Mesodermal cell (in vitro differentiated cells): ENCODE measurements around the gene STBD1.
"Not testable (repeated sequence)": the region's sequence is repeated elsewhere in the genome, so short reads cannot be mapped to it uniquely, and the experiment has no call there.

Experiments
- H3K27ac ChIP-seq: 2 replicates; pipeline ENCODE4 v1.7.0; 2013; ENCODE audit warnings: mild to moderate bottlenecking, low read depth, low read length, moderate library complexity; ENCODE audit not compliant: severe bottlenecking
- H3K36me3 ChIP-seq: 2 replicates; pipeline ENCODE4 v1.7.1; 2013; ENCODE audit warnings: mild to moderate bottlenecking, low read length, moderate library complexity; ENCODE audit not compliant: control insufficient read depth, insufficient read depth
- H3K4me1 ChIP-seq: one replicate; pipeline ENCODE4 v1.7.1; 2013; ENCODE audit warnings: mild to moderate bottlenecking, low read length; ENCODE audit not compliant: insufficient read depth, control insufficient read depth, poor library complexity, severe bottlenecking
- H3K4me3 ChIP-seq: 2 replicates; pipeline ENCODE4 v1.7.0; 2013; ENCODE audit warnings: low read length, control low read depth, mild to moderate bottlenecking; ENCODE audit not compliant: insufficient read depth, poor library complexity, severe bottlenecking; ENCODE audit errors: extremely low read depth
- H3K9me3 ChIP-seq: 2 replicates; pipeline ENCODE4 v1.7.1; 2013; ENCODE audit warnings: mild to moderate bottlenecking, low read length, moderate library complexity; ENCODE audit not compliant: control insufficient read depth
- WGBS, 2 experiments: methylation state at CpG; one replicate each; pipeline ENCODE4 v1.1.5; 2013; ENCODE audit warnings: missing lambda C conversion rate in 2 of 2; ENCODE audit not compliant: insufficient coverage in 2 of 2; 5-methylcytosine and 5-hydroxymethylcytosine counted together

The STBD1 gene

GRCh38 chr4:76283900-76284299 lies 22.6 kb upstream of the STBD1 start:
- no peak overlapping the region for H3K27ac ChIP-seq
- no peaks in the 10 kb centered on the region for H3K36me3 ChIP-seq
- no peaks in the 10 kb centered on the region for H3K4me1 ChIP-seq
- WGBS, 2 experiments = 33 to 88% methylated on average over 1 of the region's 4 CpGs
- no peaks in the 10 kb centered on the region for H3K9me3 ChIP-seq
- no peak overlapping the region for H3K4me3 ChIP-seq

DNA sequence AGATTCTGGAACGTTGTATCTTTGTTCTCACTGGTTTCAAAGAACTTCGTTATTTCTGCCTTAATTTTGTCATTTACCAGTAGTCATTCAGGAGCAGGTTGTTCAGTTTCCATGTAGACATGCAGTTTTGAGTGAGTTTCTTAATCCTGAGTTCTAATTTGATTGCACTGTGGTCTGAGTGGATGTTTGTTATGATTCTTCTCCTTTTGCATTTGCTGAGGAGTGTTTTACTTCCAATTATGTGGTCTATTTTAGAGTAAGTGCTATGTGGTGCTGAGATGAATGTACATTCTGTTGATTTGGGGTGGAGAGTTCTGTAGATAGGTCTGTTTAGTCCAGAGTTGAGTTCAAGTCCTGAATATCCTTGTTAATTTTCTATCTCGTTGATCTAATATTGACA lies 18.7 kb upstream of the STBD1 start:
- H3K9me3 ChIP-seq, H3K4me3 ChIP-seq, H3K4me1 ChIP-seq, H3K27ac ChIP-seq, H3K36me3 ChIP-seq: not testable (repeated sequence)
- 85 to 88% methylated on average over 2 to 3 of the region's 3 CpGs for WGBS, 2 experiments

- H3K4me1 ChIP-seq = no peaks in the 10 kb centered on the region
- WGBS, 2 experiments = 76 to 93% methylated on average over 3 of the region's 3 CpGs
- H3K9me3 ChIP-seq = peaks cover 4% of the 10 kb centered on the region
Observed at GRCh38 chr4:76292730-76293129, 13.8 kb upstream of the STBD1 start.

DNA sequence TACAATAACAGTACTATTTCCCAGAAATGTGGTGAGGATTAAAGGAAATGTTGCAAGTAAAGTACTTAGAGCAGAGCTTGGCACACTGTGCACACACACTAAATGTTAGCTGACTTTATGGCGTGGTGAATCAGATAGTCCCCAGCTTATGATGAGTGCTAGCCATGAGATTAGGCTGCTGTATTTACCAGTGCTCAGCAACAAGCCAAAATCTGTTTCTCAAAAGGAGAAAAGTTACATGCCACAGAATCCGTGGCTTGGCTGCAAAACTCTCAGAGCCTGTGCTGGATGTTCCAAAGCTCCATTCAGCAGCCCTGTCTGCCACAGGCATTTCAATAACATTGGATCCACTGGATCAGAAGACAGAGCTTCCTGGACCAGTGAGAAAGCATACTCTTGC lies 12.8 kb upstream of the STBD1 start:
- H3K27ac ChIP-seq = no peak overlapping the region
- 79 to 87% methylated on average over 2 of the region's 2 CpGs for WGBS, 2 experiments
- no peak overlapping the region for H3K4me3 ChIP-seq
- H3K4me1 ChIP-seq = no peaks in the 10 kb centered on the region
- H3K36me3 ChIP-seq = no peaks in the 10 kb centered on the region
- peaks cover 4% of the 10 kb centered on the region for H3K9me3 ChIP-seq

More at GRCh38 chr4:76292730-76293129, 13.8 kb upstream of the STBD1 start:
- Histone ChIP-seq H3K36me3 (no peaks in the 10 kb centered on the region), H3K27ac (no peak overlapping the region), H3K4me3 (no peak overlapping the region)

DNA sequence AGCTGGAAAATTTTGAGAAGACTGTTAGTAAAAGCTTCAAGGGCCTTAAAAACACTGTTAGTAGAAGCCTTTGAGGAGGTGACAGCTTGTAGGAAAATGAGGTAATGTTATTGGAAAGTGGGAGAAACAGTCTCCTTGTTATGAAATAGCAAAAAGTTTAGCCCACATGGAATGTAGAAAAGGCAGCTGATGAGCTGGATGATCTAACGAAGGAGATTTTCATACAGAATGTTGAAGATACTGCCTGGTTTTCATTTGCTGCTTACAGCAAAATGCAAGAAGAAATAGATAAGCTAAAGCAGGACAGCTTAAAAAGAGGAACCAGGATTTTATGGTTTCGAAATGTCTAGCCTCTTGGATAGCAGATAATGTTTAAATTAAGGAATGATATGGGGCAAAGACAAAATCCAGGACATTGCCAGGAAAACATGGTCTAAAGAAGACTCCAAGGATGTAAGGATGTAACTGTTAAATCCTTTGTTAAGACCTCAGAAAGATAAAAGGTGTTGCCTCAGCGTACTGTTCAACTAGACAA lies 10.2 kb upstream of the STBD1 start:
- Histone ChIP-seq H3K4me3 (no peak overlapping the region), H3K27ac (no peak overlapping the region), H3K9me3 (peaks cover 4% of the 10 kb centered on the region), H3K36me3 (no peaks in the 10 kb centered on the region), H3K4me1 (peaks cover under 1% of the 10 kb centered on the region)
- 80 to 86% methylated on average over 2 to 3 of the region's 3 CpGs for WGBS, 2 experiments

GRCh38 chr4:76298227-76298626 lies 8.3 kb upstream of the STBD1 start:
- Histone ChIP-seq H3K36me3 (no peaks in the 10 kb centered on the region), H3K4me1 (peaks cover 8% of the 10 kb centered on the region), H3K4me3 (no peak overlapping the region), H3K27ac (no peak overlapping the region), H3K9me3 (peaks cover 4% of the 10 kb centered on the region)

- Histone ChIP-seq H3K36me3 (no peaks in the 10 kb centered on the region), H3K27ac (no peak overlapping the region), H3K4me1 (peaks cover 8% of the 10 kb centered on the region), H3K4me3 (no peak overlapping the region), H3K9me3 (peaks cover 4% of the 10 kb centered on the region)
- WGBS, 2 experiments = 84 to 96% methylated on average over 2 to 4 of the region's 4 CpGs
Observed at GRCh38 chr4:76300012-76300411, 6.5 kb upstream of the STBD1 start.

DNA sequence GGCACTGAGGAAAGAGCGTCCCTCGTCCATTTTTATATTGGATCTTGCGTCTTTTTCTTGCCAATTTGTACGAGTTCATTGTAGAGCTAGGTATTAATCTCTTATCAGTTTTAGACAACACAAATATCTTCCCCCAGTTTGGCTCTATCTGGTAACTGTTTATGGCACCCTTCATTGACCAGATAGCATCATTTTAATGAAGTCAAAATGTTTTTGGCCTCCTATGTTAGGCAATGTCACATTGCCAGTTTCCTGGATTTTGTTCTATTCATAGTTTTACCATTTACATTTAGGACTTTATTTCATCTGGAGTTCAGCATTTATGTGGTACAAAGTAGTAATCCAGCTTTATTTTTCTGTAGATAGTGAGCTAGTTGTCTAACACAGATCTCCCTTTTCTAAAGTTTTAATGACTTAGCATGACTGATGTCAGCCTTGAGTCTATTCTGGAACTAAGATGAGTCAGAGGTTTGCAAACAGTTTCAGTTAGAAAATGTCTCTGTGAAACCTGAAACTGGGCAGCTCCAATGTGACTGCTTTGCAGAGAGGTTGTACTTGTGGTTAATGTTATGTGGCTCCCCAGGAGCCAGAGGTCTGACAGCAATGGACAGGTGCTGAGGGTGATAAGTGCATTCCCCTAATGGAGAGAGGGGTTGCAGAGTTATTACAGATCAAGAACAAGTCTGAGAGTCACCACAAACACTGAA lies 5.3 kb upstream of the STBD1 start:
- WGBS, 2 experiments = 90 to 100% methylated on average over 3 to 4 of the region's 4 CpGs
- H3K27ac ChIP-seq = peak overlapping the region; percentile 33

DNA sequence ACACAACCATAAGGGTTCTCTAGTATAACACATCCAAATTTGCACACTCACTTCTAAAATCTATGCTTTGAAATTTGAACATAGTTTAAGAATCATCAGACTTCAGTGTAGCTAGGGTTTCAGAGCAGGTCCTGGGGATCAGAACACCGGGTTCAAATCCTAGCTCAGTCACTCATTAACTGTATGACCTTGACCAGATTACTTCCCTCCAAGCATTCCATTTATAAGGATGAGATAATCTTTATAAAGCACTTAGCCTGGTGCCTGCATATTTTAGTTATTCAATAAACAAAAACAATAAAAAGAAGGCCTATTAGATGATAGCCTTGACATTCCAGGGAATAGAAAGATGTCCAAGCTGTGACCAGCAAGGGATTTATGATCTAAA lies 4.8 kb upstream of the STBD1 start:
- H3K27ac ChIP-seq = no peak overlapping the region
- no peaks in the 10 kb centered on the region for H3K36me3 ChIP-seq
- no peaks in the 10 kb centered on the region for H3K9me3 ChIP-seq
- peaks cover 8% of the 10 kb centered on the region for H3K4me1 ChIP-seq
- 100% methylated on average over 1 of the region's 1 CpG; no CpG with 5 or more reads in 1 of the 2 experiments for WGBS, 2 experiments
- H3K4me3 ChIP-seq = no peak overlapping the region

More for the DNA sequence above, 5.3 kb upstream of the STBD1 start:
- H3K9me3 ChIP-seq = peaks cover 4% of the 10 kb centered on the region
- peaks cover 8% of the 10 kb centered on the region for H3K4me1 ChIP-seq
- no peak overlapping the region for H3K4me3 ChIP-seq
- no peaks in the 10 kb centered on the region for H3K36me3 ChIP-seq

GRCh38 chr4:76302826-76303438 lies 3.6 kb upstream of the STBD1 start:
- H3K36me3 ChIP-seq = no peaks in the 10 kb centered on the region
- no peak overlapping the region for H3K4me3 ChIP-seq
- 80 to 97% methylated on average over 2 of the region's 3 CpGs for WGBS, 2 experiments
- H3K27ac ChIP-seq = no peak overlapping the region
- peaks cover 8% of the 10 kb centered on the region for H3K4me1 ChIP-seq
- H3K9me3 ChIP-seq = no peaks in the 10 kb centered on the region
